Coronary artery (tissue), 2 donors: Measurements from ENCODE around the gene STAG1.

Experiments
- DNase-seq: peaks from one replicate; pipeline ENCODE4 v3.0.0-alpha.2; 2017; ENCODE audit warnings: low spot score
- H3K27ac ChIP-seq, 2 donors: fragments of 200-600 bp; sonication (generic); one replicate each; pipeline ENCODE4 v1.5.1; 2016 to 2019
- H3K4me3 ChIP-seq: fragments of 200-600 bp; sonication (generic); 2 replicates; pipeline ENCODE4 v1.5.1; 2016; ENCODE audit warnings: mild to moderate bottlenecking, moderate library complexity
- CTCF ChIP-seq: fragments of 200-600 bp; sonication (generic); IDR thresholded peaks from one replicate; pipeline ENCODE4 v1.5.1; 2019; ENCODE audit warnings: antibody characterized with exemption

Gene STAG1

GRCh38 chr3:136456196-136456595 lies 296.0 kb downstream of the STAG1 start:
- Histone ChIP-seq H3K27ac (no peak overlapping the region), H3K4me3 (no peak overlapping the region)
- DNase-seq: no peak
- TF ChIP-seq CTCF: no peak

- Histone ChIP-seq H3K27ac (no peak overlapping the region), H3K4me3 (no peak overlapping the region)
- no peak for TF ChIP-seq CTCF
- DNase-seq: no peak
Measured at GRCh38 chr3:136444581-136444980, 307.6 kb downstream of the STAG1 start.

GRCh38 chr3:136437043-136437442 lies 315.1 kb downstream of the STAG1 start:
- Histone ChIP-seq H3K27ac (no peak overlapping the region), H3K4me3 (no peak overlapping the region)
- DNase-seq: no peak
- no peak for TF ChIP-seq CTCF

- DNase-seq: no peak
- Histone ChIP-seq H3K27ac (no peak overlapping the region), H3K4me3 (no peak overlapping the region)
- TF ChIP-seq CTCF: no peak
Measured at GRCh38 chr3:136434429-136434828, 317.7 kb downstream of the STAG1 start.

DNA sequence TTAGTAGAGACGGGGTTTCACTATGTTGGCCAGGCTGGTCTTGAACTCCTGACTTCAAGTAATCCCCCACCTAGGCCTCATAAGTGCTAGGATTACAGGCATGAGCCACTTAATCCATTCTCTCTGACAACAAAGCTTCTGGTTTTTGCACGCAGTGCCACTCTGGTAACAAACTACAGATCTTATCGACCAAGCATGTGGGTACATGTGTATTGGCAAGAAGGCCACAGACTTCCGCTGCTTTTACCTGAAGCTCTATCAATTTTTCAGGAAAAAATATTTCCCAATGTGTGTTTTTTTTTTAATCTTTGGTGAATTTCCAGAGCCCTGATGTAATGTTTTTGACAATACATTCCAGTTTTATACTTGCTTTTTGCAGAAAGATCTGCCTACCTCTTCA lies 319.5 kb downstream of the STAG1 start:
- no peak overlapping the region for H3K4me3 ChIP-seq
- H3K27ac ChIP-seq: no peak overlapping the region
- no peak for DNase-seq
- TF ChIP-seq CTCF: no peak

DNA sequence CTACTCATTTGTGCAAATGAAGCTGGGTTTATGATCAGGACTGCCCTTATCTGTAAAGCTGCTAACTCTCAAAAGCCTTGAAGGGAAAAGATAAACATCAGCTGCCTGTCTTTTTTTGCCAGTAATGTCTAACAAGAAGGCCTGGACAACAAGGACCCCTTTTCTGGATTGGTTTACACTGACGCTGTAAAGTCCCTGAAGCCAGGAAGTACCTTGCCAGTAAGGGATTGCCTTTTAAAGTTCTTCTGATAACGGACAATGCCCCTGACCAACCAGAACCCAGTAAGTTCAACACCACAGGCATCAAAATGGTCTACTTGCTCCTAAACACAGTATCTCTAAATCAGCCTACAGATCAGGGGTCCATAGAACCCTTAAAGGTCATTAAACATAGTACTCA lies 324.0 kb downstream of the STAG1 start:
- Histone ChIP-seq H3K4me3 (no peak overlapping the region), H3K27ac (no peak overlapping the region)
- TF ChIP-seq CTCF: no peak
- DNase-seq: no peak

GRCh38 chr3:136427236-136427635 lies 324.9 kb downstream of the STAG1 start:
- no peak overlapping the region for H3K27ac ChIP-seq
- TF ChIP-seq CTCF: no peak
- H3K4me3 ChIP-seq: no peak overlapping the region
- no peak for DNase-seq
